Measurements from ENCODE around the gene GBF1. TPM values are rescaled to one million over a fixed set of nuclear protein-coding genes. Genes with fewer than 3 reads are reported as not detected.

The GBF1 gene
- total and polyA plus RNA-seq, 2 donors (not counting 1 experiment from before 2014, with no cell fraction given): 20.8 to 39.3 TPM

DNA sequence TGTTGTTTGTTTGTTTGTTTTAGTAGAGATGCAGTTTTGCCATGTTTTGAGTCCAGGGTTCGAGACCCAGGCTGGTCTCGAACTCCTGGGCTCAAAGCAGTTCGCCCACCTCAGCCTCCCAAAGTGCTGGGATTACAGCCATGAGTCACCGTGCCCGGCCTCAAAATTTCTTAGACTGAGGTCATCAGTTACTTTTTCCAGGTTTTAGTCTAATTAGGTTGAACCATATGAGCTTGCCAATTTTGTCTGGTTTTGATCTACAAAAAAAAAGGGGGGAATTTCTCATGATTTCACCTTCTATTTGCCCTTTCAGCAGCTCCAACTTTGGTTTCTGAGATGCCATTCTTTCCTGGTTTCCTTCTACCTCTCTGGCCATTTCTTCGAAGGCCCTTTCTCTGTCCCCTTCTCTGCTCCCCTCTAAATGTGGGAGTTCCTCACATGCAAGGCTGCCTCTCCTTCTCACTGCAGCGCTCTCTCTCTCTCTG is 181.5 kb downstream of the GBF1 start:
- Histone ChIP-seq H3K36me3 (replicated peaks in 1 of 2; ENCODE audit: control extremely low read depth in 1 of 2, control insufficient read depth in 1 of 2, extremely low read depth in 1 of 2, insufficient read depth in 2 of 2, low read length in 1 of 2) (peaks cover 0 to 14% of the 10 kb centered on the region in 2 experiments), H3K79me2 (ENCODE audit: control insufficient read depth, insufficient read depth, low read length) (peaks cover 5% of the 10 kb centered on the region), H2AFZ (ENCODE audit: insufficient read depth, low read depth, low read length, poor library complexity, severe bottlenecking) (no peak overlapping the region), H3K9ac (ENCODE audit: low read length) (no peak overlapping the region), H3K9me3 (ENCODE audit: control extremely low read depth in 1 of 3, control insufficient read depth in 2 of 3, insufficient read depth in 1 of 3, low read length in 2 of 3) (no peaks in the 10 kb centered on the region), H3K4me3 (ENCODE audit: control extremely low read depth in 1 of 5, extremely low read depth in 1 of 5, insufficient read depth in 1 of 5, low read depth in 2 of 5, low read length in 4 of 5) (no peak overlapping the region), H3K27me3 (replicated peaks in 1 of 4; ENCODE audit: control extremely low read depth in 1 of 4, control insufficient read depth in 3 of 4, insufficient read depth in 4 of 4, low read length in 3 of 4) (no peaks in the 10 kb centered on the region), H3K4me1 (ENCODE audit: control insufficient read depth in 2 of 2, insufficient read depth in 2 of 2, low read length in 2 of 2) (peaks cover 17 to 19% of the 10 kb centered on the region in 2 donors), H4K20me1 (ENCODE audit: control insufficient read depth, insufficient read depth, low read length, poor library complexity, severe bottlenecking) (peaks cover 11% of the 10 kb centered on the region), H3K27ac (ENCODE audit: low read length in 2 of 2) (no peak overlapping the region), H3K4me2 (replicated peaks; ENCODE audit: low read depth, low read length, poor library complexity, severe bottlenecking) (no peak overlapping the region)
- peaks cover 17% of the 10 kb centered on the region for H3K4me1 Mint-ChIP-seq
- ATAC-seq (ENCODE audit: low read depth): no peak
- intact Hi-C loops (cut with micrococcal nuclease): no loop called here
- 96% methylated on average over 7 of the region's 7 CpGs for WGBS (ENCODE audit: insufficient coverage)
- no peak overlapping the region for H3K4me3 Mint-ChIP-seq
- DNase-seq: no peak
- no peak overlapping the region for H3K27ac Mint-ChIP-seq
- no peaks in the 10 kb centered on the region for H3K27me3 Mint-ChIP-seq
- no peaks in the 10 kb centered on the region for H3K9me3 Mint-ChIP-seq (ENCODE audit: insufficient read depth)
- no peak for TF ChIP-seq EZH2 (IDR thresholded peaks at IDR 0.05; ENCODE audit: borderline replicate concordance, insufficient read depth, low read depth, low read length, poor library complexity, severe bottlenecking)
- TF ChIP-seq, protein P1, sequence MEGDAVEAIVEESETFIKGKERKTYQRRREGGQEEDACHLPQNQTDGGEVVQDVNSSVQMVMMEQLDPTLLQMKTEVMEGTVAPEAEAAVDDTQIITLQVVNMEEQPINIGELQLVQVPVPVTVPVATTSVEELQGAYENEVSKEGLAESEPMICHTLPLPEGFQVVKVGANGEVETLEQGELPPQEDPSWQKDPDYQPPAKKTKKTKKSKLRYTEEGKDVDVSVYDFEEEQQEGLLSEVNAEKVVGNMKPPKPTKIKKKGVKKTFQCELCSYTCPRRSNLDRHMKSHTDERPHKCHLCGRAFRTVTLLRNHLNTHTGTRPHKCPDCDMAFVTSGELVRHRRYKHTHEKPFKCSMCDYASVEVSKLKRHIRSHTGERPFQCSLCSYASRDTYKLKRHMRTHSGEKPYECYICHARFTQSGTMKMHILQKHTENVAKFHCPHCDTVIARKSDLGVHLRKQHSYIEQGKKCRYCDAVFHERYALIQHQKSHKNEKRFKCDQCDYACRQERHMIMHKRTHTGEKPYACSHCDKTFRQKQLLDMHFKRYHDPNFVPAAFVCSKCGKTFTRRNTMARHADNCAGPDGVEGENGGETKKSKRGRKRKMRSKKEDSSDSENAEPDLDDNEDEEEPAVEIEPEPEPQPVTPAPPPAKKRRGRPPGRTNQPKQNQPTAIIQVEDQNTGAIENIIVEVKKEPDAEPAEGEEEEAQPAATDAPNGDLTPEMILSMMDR (IDR thresholded peaks at IDR 0.05): no peak
- ChIA-PET POLR2A (no interaction called here), CTCF (interaction anchor here (0.5 to 1.7 kb wide), 5 partner anchors 12 to 159 kb away, joined by 3 to 4 read pairs (median 3); no protein-coding TSS in a partner anchor)

DNA sequence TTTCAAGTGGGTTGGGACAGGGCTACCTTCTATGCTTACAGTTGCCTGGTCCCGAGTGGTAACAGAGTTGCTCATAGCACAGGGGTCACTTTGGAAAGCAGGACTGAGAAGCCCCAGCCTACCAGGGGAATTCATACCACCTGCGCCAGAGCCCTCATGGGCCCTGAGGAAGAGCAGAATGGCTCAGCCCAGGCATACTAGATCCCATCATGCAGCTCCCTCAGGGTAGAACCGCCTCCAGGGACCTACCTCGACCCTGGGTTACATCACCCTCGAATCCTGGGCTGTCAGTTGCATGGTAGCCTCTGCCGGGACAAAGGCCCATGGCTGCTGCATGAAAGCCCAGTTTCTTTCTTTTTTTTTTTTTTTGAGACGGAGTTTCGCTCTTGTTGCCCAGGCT is 184.1 kb downstream of the GBF1 start:
- DNase-seq (no peak), ATAC-seq (ENCODE audit: low read depth) (no peak)
- CTCF ChIA-PET: interaction anchor here (1.3 kb wide), 1 partner anchor 30 kb away, joined by 3 read pairs; no protein-coding TSS in a partner anchor
- Histone ChIP-seq H3K36me3 (replicated peaks in 1 of 2; ENCODE audit: control extremely low read depth in 1 of 2, control insufficient read depth in 1 of 2, extremely low read depth in 1 of 2, insufficient read depth in 2 of 2, low read length in 1 of 2) (peaks cover 0 to 4% of the 10 kb centered on the region in 2 experiments), H3K4me3 (ENCODE audit: control extremely low read depth in 1 of 5, extremely low read depth in 1 of 5, insufficient read depth in 1 of 5, low read depth in 2 of 5, low read length in 4 of 5) (no peak overlapping the region), H3K27ac (ENCODE audit: low read length in 2 of 2) (no peak overlapping the region), H3K4me2 (replicated peaks; ENCODE audit: low read depth, low read length, poor library complexity, severe bottlenecking) (no peak overlapping the region), H2AFZ (ENCODE audit: insufficient read depth, low read depth, low read length, poor library complexity, severe bottlenecking) (no peak overlapping the region), H3K4me1 (ENCODE audit: control insufficient read depth in 2 of 2, insufficient read depth in 2 of 2, low read length in 2 of 2) (peaks cover 17 to 25% of the 10 kb centered on the region in 2 donors), H3K9me3 (ENCODE audit: control extremely low read depth in 1 of 3, control insufficient read depth in 2 of 3, insufficient read depth in 1 of 3, low read length in 2 of 3) (no peaks in the 10 kb centered on the region), H3K27me3 (replicated peaks in 1 of 4; ENCODE audit: control extremely low read depth in 1 of 4, control insufficient read depth in 3 of 4, insufficient read depth in 4 of 4, low read length in 3 of 4) (no peaks in the 10 kb centered on the region), H4K20me1 (ENCODE audit: control insufficient read depth, insufficient read depth, low read length, poor library complexity, severe bottlenecking) (no peaks in the 10 kb centered on the region), H3K9ac (ENCODE audit: low read length) (no peak overlapping the region), H3K79me2 (ENCODE audit: control insufficient read depth, insufficient read depth, low read length) (peaks cover 11% of the 10 kb centered on the region)
- TF ChIP-seq, protein P1 (IDR thresholded peaks at IDR 0.05): no peak
- TF ChIP-seq EZH2 (IDR thresholded peaks at IDR 0.05; ENCODE audit: borderline replicate concordance, insufficient read depth, low read depth, low read length, poor library complexity, severe bottlenecking): no peak
- intact Hi-C loops (cut with micrococcal nuclease): no loop called here
- POLR2A ChIA-PET: no interaction called here
- no peak overlapping the region for H3K27ac Mint-ChIP-seq
- no peak overlapping the region for H3K4me3 Mint-ChIP-seq
- no peaks in the 10 kb centered on the region for H3K27me3 Mint-ChIP-seq
- peaks cover 19% of the 10 kb centered on the region for H3K4me1 Mint-ChIP-seq
- WGBS (ENCODE audit: insufficient coverage): 94% methylated on average over 7 of the region's 8 CpGs
- H3K9me3 Mint-ChIP-seq (ENCODE audit: insufficient read depth): no peaks in the 10 kb centered on the region
